Measurements from ENCODE around the gene SMPDL3A.
A peak's percentile ranks its signal among the peaks of the same experiment; 100 is the strongest.

SMPDL3A gene

DNA sequence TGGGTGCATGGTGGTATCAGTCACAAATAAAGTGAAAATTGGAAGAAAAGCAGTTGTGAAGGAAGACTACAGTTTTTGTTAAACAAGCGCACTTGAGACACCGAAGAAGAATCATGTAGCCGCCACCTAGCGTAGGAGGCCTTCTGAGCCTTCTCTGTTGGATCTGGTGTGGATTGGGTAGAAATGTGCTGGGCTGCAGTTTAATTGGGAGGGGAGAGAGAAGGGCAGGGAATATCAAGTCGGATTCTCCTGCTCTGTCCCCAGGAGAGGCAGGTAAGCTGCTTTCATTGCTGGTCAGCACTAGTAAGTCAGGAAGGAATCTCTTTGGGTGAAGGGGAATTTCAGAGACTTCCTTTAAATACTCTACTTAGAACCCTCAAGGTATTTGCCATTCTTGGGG lies 10.8 kb upstream of the SMPDL3A start:
- no peak for DNase-seq (ENCODE audit: low read depth)

DNA sequence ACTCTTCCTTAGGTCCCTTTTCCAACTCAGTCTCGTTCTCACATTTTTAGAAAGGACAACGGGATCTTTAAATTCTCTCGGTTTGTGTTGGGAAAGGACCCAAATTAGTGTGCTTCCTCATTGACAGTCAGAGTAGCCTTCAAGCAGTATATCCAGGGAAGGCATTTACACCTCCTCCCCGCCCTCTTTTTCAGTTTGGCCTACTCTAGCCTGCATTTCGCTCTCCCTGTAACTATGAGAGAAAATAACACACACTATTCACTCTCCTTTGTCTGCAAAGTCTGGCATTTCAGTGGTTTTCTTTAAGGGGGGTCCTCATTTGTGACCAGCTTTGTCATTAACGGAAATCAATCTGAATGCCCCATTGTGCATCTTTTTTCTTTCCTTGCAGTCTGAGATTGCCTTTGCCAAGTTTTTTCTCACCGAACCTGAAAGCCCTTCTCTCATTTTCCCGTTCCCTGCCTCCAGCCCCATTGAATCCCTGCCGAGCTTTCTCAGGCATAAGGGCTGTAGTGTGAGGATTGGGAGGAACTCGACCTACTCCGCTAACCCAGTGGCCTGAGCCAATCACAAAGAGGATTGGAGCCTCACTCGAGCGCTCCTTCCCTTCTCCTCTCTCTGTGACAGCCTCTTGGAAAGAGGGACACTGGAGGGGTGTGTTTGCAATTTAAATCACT lies 9.9 kb upstream of the SMPDL3A start:
- no peak for DNase-seq (ENCODE audit: low read depth)

DNA sequence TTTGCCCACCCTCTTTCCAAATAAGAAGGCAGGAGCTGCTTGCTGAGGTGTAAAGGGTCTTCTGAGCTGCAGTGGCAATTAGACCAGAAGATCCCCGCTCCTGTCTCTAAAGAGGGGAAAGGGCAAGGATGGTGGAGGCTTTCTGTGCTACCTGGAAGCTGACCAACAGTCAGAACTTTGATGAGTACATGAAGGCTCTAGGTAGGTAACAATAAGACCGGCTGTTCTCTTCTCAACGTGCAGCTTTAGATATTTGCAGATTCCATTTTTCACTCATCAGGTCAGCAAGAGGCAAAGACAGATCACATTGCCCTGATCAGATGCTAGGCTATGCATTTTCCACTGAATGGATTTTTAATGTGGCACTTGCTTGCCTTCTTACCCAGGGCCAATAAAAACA lies 9.4 kb upstream of the SMPDL3A start, which contains the start of gene FABP7:
TSS of gene FABP7 (plus strand) at position 50 of the 400 bp plus-strand sequence. CDS start at position 129, 79 bp downstream.
- DNase-seq (ENCODE audit: low read depth), result no peak

DNA sequence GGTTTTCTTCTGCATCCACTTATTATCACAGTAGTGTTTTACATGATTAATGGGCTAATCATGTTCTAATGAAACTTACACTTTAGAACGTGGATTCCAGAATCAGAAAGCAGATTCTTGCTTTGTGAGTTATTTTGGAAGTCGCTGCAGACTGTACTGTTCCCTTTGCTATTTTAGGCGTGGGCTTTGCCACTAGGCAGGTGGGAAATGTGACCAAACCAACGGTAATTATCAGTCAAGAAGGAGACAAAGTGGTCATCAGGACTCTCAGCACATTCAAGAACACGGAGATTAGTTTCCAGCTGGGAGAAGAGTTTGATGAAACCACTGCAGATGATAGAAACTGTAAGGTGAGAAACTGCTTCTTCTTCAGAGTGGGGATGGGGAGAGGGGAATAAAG lies 8.9 kb upstream of the SMPDL3A start:
- DNase-seq (ENCODE audit: low read depth), result no peak

DNA sequence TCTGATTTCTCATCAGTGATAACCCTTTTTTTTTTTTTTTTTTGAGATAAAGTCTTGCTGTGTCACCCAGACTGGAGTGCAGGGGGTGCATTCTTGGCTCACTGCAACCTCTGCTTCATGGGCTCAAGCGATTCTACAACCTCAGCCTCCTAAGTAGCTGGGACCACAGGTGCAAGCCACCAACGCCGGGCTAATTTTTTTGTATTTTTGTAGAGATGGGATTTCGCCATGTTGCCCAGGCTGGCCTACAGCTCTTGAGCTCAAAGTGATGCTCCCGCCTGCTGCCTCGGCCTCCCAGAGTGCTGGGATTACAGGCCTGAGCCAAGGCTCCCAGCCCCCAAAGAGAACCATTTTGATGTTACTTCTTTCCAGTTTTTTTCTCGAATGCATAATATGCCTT lies 7.3 kb upstream of the SMPDL3A start:
- no peak for DNase-seq (ENCODE audit: low read depth)

DNA sequence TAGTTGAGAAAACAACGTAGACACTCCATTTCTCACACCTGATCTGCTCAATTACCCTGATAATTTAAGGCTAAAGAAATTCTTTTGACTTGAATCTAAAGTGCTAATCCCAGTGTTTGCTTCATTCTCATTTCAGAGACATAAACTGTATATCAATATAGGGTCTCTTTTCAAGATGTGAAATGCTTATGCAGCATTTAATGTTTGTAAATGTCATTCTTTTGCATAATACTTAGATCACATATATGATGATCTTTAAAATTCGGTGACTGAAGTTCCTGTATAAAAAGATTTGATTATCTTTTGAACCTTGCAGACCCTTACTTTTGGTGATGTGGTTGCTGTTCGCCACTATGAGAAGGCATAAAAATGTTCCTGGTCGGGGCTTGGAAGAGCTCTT lies 5.7 kb upstream of the SMPDL3A start:
- no peak for DNase-seq (ENCODE audit: low read depth)

DNA sequence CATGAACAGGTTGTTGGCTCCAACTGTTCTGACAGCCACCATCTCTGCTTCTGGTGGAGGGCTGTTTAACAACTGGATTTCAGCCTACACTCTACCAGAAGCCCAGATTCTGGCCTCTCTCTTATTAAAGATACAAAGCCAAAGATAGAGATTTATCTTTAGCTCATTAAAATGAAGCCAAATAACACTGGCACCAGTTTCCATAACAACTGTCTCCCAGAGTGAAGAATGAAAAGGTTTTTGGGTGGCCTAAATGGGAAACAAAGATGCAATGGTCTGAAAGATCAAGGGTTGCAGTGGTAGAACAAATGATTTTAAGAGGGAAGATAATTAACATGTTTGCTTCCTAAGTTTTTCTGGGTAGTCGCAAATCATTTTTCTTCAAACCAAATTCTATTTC lies 3.2 kb upstream of the SMPDL3A start:
- no peak for DNase-seq (ENCODE audit: low read depth)

DNA sequence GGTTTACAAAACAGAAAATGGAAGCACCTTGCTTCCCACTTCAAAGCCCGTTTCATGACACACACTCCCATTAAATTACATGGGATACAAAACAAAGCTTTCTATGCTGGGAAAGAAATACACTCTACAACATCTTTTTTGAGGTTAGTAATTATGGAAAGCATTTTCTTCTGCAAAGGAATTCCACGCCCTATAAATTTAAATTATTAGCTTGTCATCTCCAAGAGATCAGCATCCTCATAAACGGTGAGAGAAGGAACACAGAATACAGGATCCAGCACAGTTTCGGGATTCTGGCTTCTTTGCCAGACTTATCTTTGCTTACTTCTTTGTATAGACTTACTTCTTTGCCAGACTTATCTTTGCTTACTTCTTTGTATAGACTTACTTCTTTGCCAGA lies 1.3 kb upstream of the SMPDL3A start:
- DNase-seq (ENCODE audit: low read depth), result no peak

DNA sequence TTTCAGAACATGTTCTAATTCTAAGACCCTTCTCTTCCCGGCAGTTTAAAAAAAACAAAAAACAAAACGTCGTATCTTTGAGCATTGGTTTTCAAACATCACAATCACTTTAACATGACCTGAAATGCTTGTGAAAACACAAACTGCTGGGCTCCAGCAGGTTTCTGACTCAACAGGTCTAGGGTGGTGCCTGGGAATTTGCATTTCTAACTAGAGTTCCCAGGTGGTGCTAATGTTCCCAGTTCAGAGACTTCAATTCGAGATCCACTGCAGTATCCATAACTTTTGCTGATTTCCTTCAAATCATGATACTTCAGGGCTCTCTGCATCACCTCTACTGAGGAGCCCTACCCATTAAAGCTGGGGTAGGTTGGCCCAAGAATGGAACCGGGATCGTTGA lies 850 bp upstream of the SMPDL3A start:
- DNase-seq (ENCODE audit: low read depth), result no peak

DNA sequence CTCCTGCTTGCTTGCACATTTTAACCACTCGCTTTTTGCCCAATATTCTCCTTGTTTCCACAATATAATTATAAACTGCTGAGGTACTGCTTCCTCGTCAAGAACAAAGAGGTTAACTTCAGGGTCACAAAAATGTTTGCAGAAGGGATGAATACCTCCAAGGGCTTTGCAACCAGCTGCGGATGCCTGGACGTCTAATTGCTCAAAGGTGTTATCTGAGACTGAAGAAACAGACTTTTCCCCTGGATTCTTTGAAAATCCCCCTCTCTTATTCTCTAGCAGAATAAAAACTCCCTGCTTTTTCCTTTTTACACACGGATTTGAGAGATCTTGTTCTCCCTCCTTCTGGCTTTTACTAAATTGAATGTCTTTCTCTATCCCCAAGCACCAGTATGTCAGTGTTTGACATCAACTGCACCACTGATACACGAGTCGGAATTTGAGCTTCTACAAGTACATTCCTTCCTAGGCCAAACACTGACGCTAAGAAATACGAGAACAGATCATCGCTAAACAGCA lies 336 bp upstream of the SMPDL3A start:
- DNase-seq (ENCODE audit: low read depth), result peak; percentile 86

DNA sequence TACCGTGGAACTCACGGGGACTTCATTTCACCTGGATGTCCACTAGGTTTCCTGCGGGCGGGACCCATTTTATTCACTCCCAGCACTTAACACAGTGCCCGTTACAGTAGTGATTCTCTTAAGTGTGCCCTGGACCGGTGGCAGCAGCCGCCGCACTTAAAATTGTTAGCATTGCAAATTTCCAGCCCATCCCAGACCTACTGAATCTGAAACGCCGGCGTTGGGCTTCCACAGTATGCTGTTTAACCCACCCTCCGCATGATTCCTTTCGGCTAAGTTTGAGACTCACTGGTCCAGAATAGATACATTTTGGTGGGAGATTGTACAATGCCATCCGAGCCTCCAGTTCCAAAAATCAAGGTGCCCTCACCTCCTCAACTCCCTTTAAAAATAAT lies 967 bp downstream of the SMPDL3A start:
- no peak for DNase-seq (ENCODE audit: low read depth)

DNA sequence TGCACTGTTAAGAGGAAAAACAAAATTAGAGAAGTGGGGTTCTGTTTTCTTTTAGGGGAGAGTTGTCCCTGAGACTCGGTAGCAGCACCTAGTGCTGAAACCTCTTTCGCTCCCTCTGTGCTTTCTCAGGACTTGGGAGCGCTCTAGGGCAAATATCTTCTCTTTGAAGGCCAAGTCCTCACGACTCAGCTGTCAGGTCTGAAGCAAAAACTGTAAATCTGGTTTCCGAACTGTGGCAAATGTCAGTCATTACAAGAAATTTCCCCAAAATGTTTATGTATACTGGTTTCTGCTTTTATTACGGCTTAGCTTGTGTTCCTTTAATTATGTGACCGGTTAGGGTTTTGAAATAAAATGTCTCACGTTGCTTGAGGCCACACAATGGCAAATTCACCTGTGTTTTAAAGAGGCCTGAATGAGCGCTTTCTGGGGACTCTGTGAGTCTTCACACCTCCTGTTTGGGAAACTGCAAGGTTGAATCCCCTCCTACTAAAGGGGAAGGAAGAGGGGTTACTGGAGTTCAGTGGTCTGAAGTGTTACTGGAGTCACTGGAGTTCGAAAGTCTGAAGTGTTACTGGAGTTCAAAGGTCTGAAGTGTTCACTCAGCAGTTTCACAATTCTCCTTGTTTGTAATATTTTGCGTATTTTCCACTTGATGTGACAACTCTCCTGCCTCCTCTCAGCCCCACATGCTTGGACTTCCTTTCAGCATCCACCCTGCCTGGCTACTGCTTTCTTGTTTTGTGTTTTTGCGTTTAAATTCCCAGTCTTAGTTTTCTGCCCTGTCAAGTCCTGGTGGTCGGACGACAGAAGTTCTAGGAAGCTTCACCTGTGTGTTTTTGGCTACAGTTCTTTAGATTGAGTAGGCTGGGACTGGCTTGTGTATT lies 1.6 kb downstream of the SMPDL3A start:
- DNase-seq (ENCODE audit: low read depth), result peak; percentile 27

DNA sequence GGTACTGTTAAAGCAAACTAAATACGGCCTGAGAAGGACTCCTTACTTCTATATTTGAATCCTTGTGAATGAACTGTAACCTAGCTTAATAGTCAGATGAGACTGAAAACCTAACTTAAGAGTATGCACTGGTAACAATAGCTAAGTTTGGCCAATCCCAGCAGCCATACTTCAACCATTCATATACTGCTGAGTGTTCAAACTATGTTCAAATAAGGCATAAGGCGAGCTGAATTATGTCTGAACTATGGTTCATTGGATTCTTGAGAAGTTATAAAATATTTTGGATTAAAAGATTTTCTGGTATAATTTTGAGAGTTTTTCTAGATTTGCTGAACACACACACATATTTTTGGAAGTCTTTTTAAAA lies 2.2 kb downstream of the SMPDL3A start:
- DNase-seq (ENCODE audit: low read depth), result no peak

DNA sequence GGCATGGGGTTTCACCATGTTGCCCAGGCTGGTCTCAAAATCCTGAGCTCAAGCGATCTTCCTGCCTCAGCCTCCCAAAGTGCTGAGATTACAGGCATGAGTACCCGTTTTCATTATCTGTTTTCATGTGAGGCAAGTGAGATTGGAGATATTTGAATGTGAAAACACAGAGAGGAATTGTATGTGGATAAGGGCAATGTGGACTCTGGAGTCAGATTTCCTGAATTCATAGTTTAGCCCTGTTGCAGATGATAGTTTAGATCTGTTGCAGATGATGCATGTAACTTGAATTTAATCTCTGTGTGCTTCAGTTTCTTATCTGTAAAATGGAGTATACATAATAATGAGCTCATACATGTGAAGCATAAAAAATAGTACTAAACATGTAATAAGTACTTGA lies 3.7 kb downstream of the SMPDL3A start:
- no peak for DNase-seq (ENCODE audit: low read depth)

DNA sequence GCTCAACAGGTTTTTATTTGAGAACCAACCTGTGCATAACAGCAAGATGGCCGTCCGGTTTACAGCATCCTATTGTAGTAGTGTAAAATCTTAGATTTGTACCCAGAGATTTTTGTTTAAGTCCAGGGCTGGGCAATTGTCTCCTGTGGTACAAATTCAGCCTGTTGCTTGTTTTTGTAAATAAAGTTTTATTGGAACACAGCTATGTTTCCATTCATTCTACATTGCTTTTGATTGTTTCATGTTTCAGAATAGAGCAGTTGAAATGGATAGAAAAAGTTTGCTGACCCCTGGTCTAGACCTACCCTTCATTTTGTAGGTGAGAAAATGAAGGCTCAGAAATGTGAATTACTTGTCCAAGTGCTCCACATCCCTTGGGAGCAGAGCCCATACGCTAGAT lies 8.5 kb downstream of the SMPDL3A start:
- no peak for DNase-seq (ENCODE audit: low read depth)

DNA sequence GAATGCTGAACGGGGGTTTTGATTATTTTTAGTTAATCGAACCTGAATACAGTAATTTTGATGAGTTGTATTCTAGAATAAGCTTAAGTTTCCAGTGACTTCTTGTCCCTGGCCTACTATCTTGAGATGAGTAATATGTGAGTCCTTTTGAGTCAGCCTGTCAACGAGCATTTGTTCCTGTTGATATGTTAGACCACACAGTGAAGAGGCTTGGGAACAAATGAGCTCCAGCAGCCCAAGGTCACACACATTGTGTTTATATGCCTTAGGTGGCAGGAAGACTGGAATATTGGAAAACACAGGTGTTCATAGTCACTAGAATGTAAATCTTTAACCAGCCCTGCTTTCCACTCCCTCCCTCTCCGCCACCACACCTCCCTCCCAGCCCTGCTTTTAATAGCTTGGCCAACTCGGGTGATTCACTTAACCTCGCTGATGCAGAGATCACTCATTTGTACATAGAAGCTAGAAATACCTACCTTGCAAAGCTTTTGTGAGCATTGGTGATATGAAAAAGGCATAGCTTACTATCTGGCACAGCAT lies 9.1 kb downstream of the SMPDL3A start:
- peak; percentile 64 for DNase-seq (ENCODE audit: low read depth)

DNA sequence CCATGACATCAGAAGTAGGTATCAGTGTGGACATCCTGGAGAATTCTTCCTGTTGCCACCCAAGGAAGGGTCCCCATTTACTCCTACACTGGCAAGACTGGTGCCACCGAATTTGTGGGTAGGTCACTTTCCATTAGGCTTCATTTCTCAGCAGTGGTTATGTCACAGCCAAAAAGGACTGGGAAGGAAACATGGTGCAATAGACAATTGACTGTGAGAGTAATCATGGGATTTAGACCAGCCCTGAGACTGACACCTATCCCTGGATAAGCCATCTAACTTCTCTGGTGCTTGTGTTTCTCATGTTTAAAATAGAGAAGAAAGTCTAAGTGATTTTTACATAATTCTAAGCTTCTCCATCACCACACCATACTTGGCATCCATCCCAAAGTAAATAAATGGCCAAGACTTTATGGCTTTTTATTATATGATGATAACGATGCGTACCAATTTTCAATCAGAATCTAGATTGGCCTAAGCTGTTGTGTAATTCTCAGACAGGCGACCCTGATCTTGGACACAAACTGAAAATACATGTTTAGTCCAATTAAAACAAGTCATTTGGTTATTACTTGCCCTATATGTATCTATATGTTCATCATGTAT lies 10.2 kb downstream of the SMPDL3A start:
- no peak for DNase-seq (ENCODE audit: low read depth)

DNA sequence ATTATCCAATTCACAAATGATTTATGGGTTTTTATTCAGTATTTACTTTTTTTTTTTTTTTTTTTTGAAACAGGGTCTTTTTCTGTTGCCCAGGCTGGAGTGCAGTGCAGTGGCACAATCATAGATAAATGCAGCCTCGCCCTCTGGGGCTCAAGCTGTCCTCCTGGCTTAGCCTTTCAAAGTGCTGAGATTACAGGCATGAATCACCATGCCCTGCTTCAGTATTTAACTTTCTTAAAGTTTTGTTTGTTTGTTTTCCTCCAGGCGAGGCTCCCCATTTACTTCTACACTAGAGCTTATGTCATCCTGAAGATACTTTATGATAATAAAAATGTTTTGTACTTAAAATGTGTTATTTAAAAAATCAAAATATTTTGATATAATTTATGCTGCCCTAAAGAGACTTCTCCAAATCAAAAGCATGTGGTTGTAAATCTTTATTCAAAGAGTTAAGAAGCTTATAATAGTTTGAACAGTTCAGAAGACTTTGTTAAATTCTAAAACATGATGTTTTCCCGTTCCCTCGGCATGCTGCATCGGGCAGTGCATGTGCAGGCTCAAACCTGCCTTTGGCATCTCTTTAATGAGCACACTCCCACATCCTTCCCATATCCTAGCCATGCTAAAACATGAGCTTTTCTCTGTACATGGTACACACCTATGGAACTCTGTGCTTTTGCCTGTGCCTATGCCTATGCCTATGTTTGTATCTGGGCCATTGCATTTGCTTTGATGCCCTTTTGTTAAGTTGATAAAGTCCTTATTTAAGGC lies 11.0 kb downstream of the SMPDL3A start:
- DNase-seq (ENCODE audit: low read depth), result peak; percentile 47

DNA sequence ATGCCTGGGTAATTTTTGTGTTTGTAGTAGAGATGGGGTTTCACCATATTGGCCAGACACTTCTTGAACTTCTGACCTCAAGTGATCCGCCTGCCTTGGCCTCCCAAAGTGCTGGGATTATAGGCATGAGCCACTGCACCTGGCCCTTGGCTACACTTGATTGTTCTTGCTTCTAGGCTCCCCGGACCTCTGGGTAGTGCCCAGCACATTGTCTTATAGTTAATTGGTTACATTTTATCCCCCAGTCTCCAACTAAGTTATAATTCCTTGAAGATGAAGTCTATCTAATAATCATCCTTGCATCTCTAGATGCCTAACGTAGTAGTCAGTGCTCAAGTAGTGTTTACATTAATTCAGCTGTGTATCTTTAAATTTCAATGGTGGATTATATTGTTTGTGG lies 11.8 kb downstream of the SMPDL3A start:
- no peak for DNase-seq (ENCODE audit: low read depth)

DNA sequence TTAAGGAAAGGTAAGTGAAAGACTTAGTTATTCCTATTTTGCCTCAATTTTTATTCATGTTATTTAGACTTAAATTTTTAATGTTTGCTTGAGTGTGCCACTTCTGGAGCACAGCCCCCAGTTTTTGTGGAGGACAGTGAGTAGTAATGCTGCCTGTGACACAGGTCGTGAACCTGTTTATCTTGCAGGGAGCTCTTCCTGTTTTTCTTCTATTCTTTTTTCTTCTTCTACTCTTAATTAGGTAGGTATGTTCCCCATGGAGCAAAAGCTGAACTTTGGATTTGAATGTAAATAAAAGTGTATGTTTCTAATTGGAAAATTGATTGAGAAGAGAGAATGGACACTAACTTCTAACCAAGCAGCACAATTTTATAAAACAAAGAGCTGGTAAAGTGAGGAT lies 12.3 kb downstream of the SMPDL3A start:
- DNase-seq (ENCODE audit: low read depth), result no peak

DNA sequence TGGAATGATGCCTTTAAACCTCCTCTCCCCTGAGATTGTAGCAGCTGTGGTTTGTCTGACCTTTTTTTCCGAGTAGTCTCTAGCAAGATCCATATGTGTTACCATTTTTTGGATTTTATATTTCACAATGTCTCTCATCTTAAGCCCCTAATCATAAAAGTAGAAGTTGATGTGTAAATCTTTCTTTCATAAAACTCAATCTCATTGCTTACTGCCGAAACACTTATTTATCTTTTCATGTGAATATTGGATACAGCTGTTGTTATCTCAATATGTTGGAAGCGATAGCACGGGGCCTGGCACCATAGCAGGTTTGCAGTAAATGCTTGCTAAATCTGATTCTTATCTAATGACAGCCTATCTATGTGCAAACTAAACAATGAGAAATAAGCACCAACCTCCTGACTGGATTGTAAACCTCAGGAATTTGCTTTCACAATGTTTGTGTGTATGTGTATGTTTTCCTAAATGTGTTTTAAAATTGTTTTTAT lies 14.2 kb downstream of the SMPDL3A start:
- peak; percentile 46 for DNase-seq (ENCODE audit: low read depth)
